ENCODE measurements around the gene SLC35G3. TPM values are rescaled to one million over a fixed set of nuclear protein-coding genes. Genes with fewer than 3 reads are reported as not detected.
"Not testable (repeated sequence)": the region's sequence is repeated elsewhere in the genome, so short reads cannot be mapped to it uniquely, and the experiment has no call there.

The SLC35G3 gene
- total RNA-seq, 4 donors from 2014 or later: not detected

GRCh38 chr17:35174835-35175334 lies 19.3 kb downstream of the SLC35G3 start:
- intact Hi-C loops (cut with DNase I; ENCODE audit: low total_unique reads): loop anchor here (10.0 kb wide), 1 partner anchor 360 kb away; the partner anchor contains the start of gene SLFN12L
- Histone ChIP-seq H3K27ac (no peak overlapping the region), H3K27me3 (no peaks in the 10 kb centered on the region), H3K9me3 (no peaks in the 10 kb centered on the region), H3K4me3 (no peak overlapping the region), H3K4me1 (no peaks in the 10 kb centered on the region), H3K36me3 (no peaks in the 10 kb centered on the region)
- TF ChIP-seq POLR2AphosphoS5 (IDR thresholded peaks at IDR 0.05) (no peak), POLR2A (IDR thresholded peaks at IDR 0.05) (no peak), CTCF (IDR thresholded peaks at IDR 0.05) (no peak), EP300 (IDR thresholded peaks at IDR 0.05; ENCODE audit: low read depth) (no peak)
- 79 to 88% methylated on average over 1 to 2 of the region's 2 CpGs for WGBS, 2 donors (ENCODE audit: low coverage in 1 of 2)
- DNase-seq: no peak
- in situ Hi-C loops (cut with MboI; ENCODE audit: low pct_ligation_motif_present in 1 of 4, low pct_unique_long_range_greater_than_20kb in 1 of 4, low sequenced_read_pairs in 3 of 4): loop anchor here in 3 of 4 donors (10.0 to 25.0 kb wide), 3 partner anchors 360 to 562 kb away; partner anchors contain the start of genes SLFN12L (in 2 of the 3) and RASL10B (in 1 of the 3)

GRCh38 chr17:35172321-35172720 lies 21.9 kb downstream of the SLC35G3 start:
- WGBS, 2 donors (ENCODE audit: low coverage in 1 of 2): 67 to 80% methylated on average over 1 to 3 of the region's 3 CpGs
- not testable (repeated sequence) for H3K27ac ChIP-seq, H3K4me1 ChIP-seq, H3K9me3 ChIP-seq, H3K36me3 ChIP-seq, H3K4me3 ChIP-seq, DNase-seq, H3K27me3 ChIP-seq
- in situ Hi-C loops (cut with MboI; ENCODE audit: low pct_ligation_motif_present in 1 of 4, low pct_unique_long_range_greater_than_20kb in 1 of 4, low sequenced_read_pairs in 3 of 4): loop anchor here in 3 of 4 donors (10.0 to 25.0 kb wide), 3 partner anchors 362 to 565 kb away; partner anchors contain the start of genes SLFN12L (in 2 of the 3) and RASL10B (in 1 of the 3)
- intact Hi-C loops (cut with DNase I; ENCODE audit: low total_unique reads): loop anchor here (10.0 kb wide), 1 partner anchor 362 kb away; the partner anchor contains the start of gene SLFN12L

- intact Hi-C loops (cut with DNase I; ENCODE audit: low total_unique reads): loop anchor here (10.0 kb wide), 1 partner anchor 363 kb away; the partner anchor contains the start of gene SLFN12L
- no peaks in the 10 kb centered on the region for H3K4me1 ChIP-seq
- no peak overlapping the region for H3K4me3 ChIP-seq
- no peak overlapping the region for H3K27ac ChIP-seq
- TF ChIP-seq POLR2AphosphoS5 (IDR thresholded peaks at IDR 0.05) (no peak), CTCF (IDR thresholded peaks at IDR 0.05) (peak in 1 of 5 experiments; percentile 0)
- H3K36me3 ChIP-seq: no peaks in the 10 kb centered on the region
- no peaks in the 10 kb centered on the region for H3K27me3 ChIP-seq
- in situ Hi-C loops (cut with MboI; ENCODE audit: low pct_ligation_motif_present in 1 of 4, low pct_unique_long_range_greater_than_20kb in 1 of 4, low sequenced_read_pairs in 3 of 4): loop anchor here in 3 of 4 donors (10.0 to 25.0 kb wide), 3 partner anchors 363 to 565 kb away; partner anchors contain the start of genes SLFN12L (in 2 of the 3) and RASL10B (in 1 of the 3)
- WGBS, 2 donors (ENCODE audit: low coverage in 1 of 2): 23 to 30% methylated on average over 2 of the region's 2 CpGs
- no peaks in the 10 kb centered on the region for H3K9me3 ChIP-seq
- DNase-seq: no peak
Measured at GRCh38 chr17:35171834-35172233, 22.4 kb downstream of the SLC35G3 start.

- 66% methylated on average over 18 of the region's 18 CpGs; no CpG with 5 or more reads in 1 of the 2 donors for WGBS, 2 donors (ENCODE audit: low coverage in 1 of 2)
- Histone ChIP-seq H3K36me3 (no peaks in the 10 kb centered on the region), H3K27ac (no peak overlapping the region), H3K9me3 (no peaks in the 10 kb centered on the region), H3K27me3 (no peaks in the 10 kb centered on the region), H3K4me3 (no peak overlapping the region), H3K4me1 (no peaks in the 10 kb centered on the region)
- intact Hi-C loops (cut with DNase I; ENCODE audit: low total_unique reads) (loop anchor here (10.0 kb wide), 1 partner anchor 364 kb away; the partner anchor contains the start of gene SLFN12L), in situ Hi-C loops (cut with MboI; ENCODE audit: low pct_ligation_motif_present in 1 of 4, low pct_unique_long_range_greater_than_20kb in 1 of 4, low sequenced_read_pairs in 3 of 4) (loop anchor here in 3 of 4 donors (10.0 to 25.0 kb wide), 3 partner anchors 364 to 566 kb away; partner anchors contain the start of genes SLFN12L (in 2 of the 3) and RASL10B (in 1 of the 3))
- DNase-seq: no peak
- TF ChIP-seq POLR2A (IDR thresholded peaks at IDR 0.05) (no peak), EP300 (IDR thresholded peaks at IDR 0.05; ENCODE audit: low read depth) (no peak), CTCF (IDR thresholded peaks at IDR 0.05) (peak in 4 of 5 experiments; percentile 18 to 26 (median 24))
Measured at GRCh38 chr17:35170968-35171771, 23.0 kb downstream of the SLC35G3 start.

Data from transverse colon (tissue), 4 donors.